ENCODE measurements around the gene NTNG1. TPM values are rescaled to one million over a fixed set of nuclear protein-coding genes. Genes with fewer than 3 reads are reported as not detected.

Gene NTNG1
- total and polyA plus RNA-seq, 4 donors = 0.72 to 26.7 (median 3.9) TPM

DNA sequence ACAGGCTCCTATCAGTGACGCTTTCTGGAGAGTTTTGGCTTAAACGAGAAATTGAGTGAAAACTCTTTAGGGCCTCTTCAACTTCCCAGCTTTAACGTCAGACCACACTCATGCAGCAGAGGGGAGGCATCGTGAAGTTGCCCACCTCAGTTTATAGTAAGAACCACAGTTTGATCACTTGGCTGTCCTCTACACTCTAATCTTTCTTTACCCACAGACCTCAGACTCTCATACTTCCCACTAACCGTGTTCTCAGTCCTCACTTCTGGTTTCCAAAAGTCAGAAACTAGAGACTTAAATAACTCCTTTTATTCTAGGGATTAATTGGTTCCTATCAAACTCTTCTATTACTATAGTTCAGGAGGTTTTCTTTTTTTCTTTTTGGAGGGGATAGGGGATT lies 302.2 kb downstream of the NTNG1 start:
- 59 to 73% methylated on average over 5 of the region's 5 CpGs for WGBS, 2 donors
- Histone ChIP-seq H3K27me3 (ENCODE audit: control insufficient read depth in 3 of 3, insufficient read depth in 3 of 3, low read length in 2 of 3) (peaks cover 0 to 3% (median 0%) of the 10 kb centered on the region in 3 donors), H3K9me3 (ENCODE audit: control insufficient read depth in 4 of 4, insufficient read depth in 3 of 4, low read length in 3 of 4) (no peaks in the 10 kb centered on the region), H3K27ac (ENCODE audit: low read depth in 1 of 2, low read length in 1 of 2) (no peak overlapping the region), H3K4me1 (ENCODE audit: control insufficient read depth in 5 of 5, insufficient read depth in 5 of 5, low read length in 5 of 5) (peaks cover 0 to 26% (median 0%) of the 10 kb centered on the region in 5 donors), H3K9ac (ENCODE audit: insufficient read depth in 1 of 2, low read length in 2 of 2) (no peak overlapping the region), H3K36me3 (ENCODE audit: control insufficient read depth in 4 of 4, insufficient read depth in 4 of 4, low read length in 4 of 4) (no peaks in the 10 kb centered on the region), H3K4me3 (no peak overlapping the region)
- no peak for ATAC-seq (ENCODE audit: insufficient read depth, low FRiP score)
- TF ChIP-seq, protein P1, sequence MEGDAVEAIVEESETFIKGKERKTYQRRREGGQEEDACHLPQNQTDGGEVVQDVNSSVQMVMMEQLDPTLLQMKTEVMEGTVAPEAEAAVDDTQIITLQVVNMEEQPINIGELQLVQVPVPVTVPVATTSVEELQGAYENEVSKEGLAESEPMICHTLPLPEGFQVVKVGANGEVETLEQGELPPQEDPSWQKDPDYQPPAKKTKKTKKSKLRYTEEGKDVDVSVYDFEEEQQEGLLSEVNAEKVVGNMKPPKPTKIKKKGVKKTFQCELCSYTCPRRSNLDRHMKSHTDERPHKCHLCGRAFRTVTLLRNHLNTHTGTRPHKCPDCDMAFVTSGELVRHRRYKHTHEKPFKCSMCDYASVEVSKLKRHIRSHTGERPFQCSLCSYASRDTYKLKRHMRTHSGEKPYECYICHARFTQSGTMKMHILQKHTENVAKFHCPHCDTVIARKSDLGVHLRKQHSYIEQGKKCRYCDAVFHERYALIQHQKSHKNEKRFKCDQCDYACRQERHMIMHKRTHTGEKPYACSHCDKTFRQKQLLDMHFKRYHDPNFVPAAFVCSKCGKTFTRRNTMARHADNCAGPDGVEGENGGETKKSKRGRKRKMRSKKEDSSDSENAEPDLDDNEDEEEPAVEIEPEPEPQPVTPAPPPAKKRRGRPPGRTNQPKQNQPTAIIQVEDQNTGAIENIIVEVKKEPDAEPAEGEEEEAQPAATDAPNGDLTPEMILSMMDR (IDR thresholded peaks at IDR 0.05; ENCODE audit: control extremely low read depth, extremely low read depth) = no peak
- no peak for DNase-seq

GRCh38 chr1:107443860-107444259 lies 303.0 kb downstream of the NTNG1 start:
- WGBS, 2 donors = 46 to 72% methylated on average over 2 of the region's 2 CpGs

GRCh38 chr1:107444302-107444701 lies 303.5 kb downstream of the NTNG1 start:
- Histone ChIP-seq H3K4me1 (ENCODE audit: control insufficient read depth in 5 of 5, insufficient read depth in 5 of 5, low read length in 5 of 5) (peaks cover 0 to 26% (median 0%) of the 10 kb centered on the region in 5 donors), H3K9me3 (ENCODE audit: control insufficient read depth in 4 of 4, insufficient read depth in 3 of 4, low read length in 3 of 4) (no peaks in the 10 kb centered on the region), H3K36me3 (ENCODE audit: control insufficient read depth in 4 of 4, insufficient read depth in 4 of 4, low read length in 4 of 4) (no peaks in the 10 kb centered on the region), H3K9ac (ENCODE audit: insufficient read depth in 1 of 2, low read length in 2 of 2) (no peak overlapping the region), H3K27me3 (ENCODE audit: control insufficient read depth in 3 of 3, insufficient read depth in 3 of 3, low read length in 2 of 3) (no peaks in the 10 kb centered on the region), H3K4me3 (no peak overlapping the region), H3K27ac (ENCODE audit: low read depth in 1 of 2, low read length in 1 of 2) (no peak overlapping the region)
- no peak for ATAC-seq (ENCODE audit: insufficient read depth, low FRiP score)
- DNase-seq = no peak
- TF ChIP-seq, protein P1 (IDR thresholded peaks at IDR 0.05; ENCODE audit: control extremely low read depth, extremely low read depth) = no peak
- 92 to 100% methylated on average over 1 of the region's 1 CpG for WGBS, 2 donors

More at GRCh38 chr1:107443860-107444259, 303.0 kb downstream of the NTNG1 start:
- TF ChIP-seq, protein P1 (IDR thresholded peaks at IDR 0.05; ENCODE audit: control extremely low read depth, extremely low read depth) = no peak
- ATAC-seq (ENCODE audit: insufficient read depth, low FRiP score) (no peak), DNase-seq (no peak)
- H3K27ac ChIP-seq (ENCODE audit: low read depth in 1 of 2, low read length in 1 of 2) = no peak overlapping the region
- no peaks in the 10 kb centered on the region for H3K36me3 ChIP-seq (ENCODE audit: control insufficient read depth in 4 of 4, insufficient read depth in 4 of 4, low read length in 4 of 4)
- no peaks in the 10 kb centered on the region for H3K9me3 ChIP-seq (ENCODE audit: control insufficient read depth in 4 of 4, insufficient read depth in 3 of 4, low read length in 3 of 4)
- peaks cover 0 to 26% (median 0%) of the 10 kb centered on the region in 5 donors for H3K4me1 ChIP-seq (ENCODE audit: control insufficient read depth in 5 of 5, insufficient read depth in 5 of 5, low read length in 5 of 5)
- peaks cover 0 to 3% (median 0%) of the 10 kb centered on the region in 3 donors for H3K27me3 ChIP-seq (ENCODE audit: control insufficient read depth in 3 of 3, insufficient read depth in 3 of 3, low read length in 2 of 3)
- no peak overlapping the region for H3K9ac ChIP-seq (ENCODE audit: insufficient read depth in 1 of 2, low read length in 2 of 2)
- no peak overlapping the region for H3K4me3 ChIP-seq

GRCh38 chr1:107449326-107449725 lies 308.5 kb downstream of the NTNG1 start:
- 92 to 95% methylated on average over 3 of the region's 3 CpGs for WGBS, 2 donors
- Histone ChIP-seq H3K9ac (ENCODE audit: insufficient read depth in 1 of 2, low read length in 2 of 2) (no peak overlapping the region), H3K27me3 (ENCODE audit: control insufficient read depth in 3 of 3, insufficient read depth in 3 of 3, low read length in 2 of 3) (peaks cover 0 to 3% (median 0%) of the 10 kb centered on the region in 3 donors), H3K4me1 (ENCODE audit: control insufficient read depth in 5 of 5, insufficient read depth in 5 of 5, low read length in 5 of 5) (peaks cover 0 to 11% (median 0%) of the 10 kb centered on the region in 5 donors), H3K36me3 (ENCODE audit: control insufficient read depth in 4 of 4, insufficient read depth in 4 of 4, low read length in 4 of 4) (no peaks in the 10 kb centered on the region), H3K27ac (ENCODE audit: low read depth in 1 of 2, low read length in 1 of 2) (no peak overlapping the region), H3K9me3 (ENCODE audit: control insufficient read depth in 4 of 4, insufficient read depth in 3 of 4, low read length in 3 of 4) (no peaks in the 10 kb centered on the region), H3K4me3 (no peak overlapping the region)
- TF ChIP-seq, protein P1 (IDR thresholded peaks at IDR 0.05; ENCODE audit: control extremely low read depth, extremely low read depth) = no peak
- ATAC-seq (ENCODE audit: insufficient read depth, low FRiP score) (no peak), DNase-seq (no peak)
